GM19023 (cell line): Measurements from ENCODE around the gene AIM2.
"Not testable (repeated sequence)": the region's sequence is repeated elsewhere in the genome, so short reads cannot be mapped to it uniquely, and the experiment has no call there.

Experiments used
- ATAC-seq: cut with Tn5 transposase; IDR thresholded peaks from one replicate; pipeline ENCODE4 v1.9.1; 2021; ENCODE audit warnings: mild to moderate bottlenecking, moderate library complexity; ENCODE audit not compliant: unreplicated experiment

The AIM2 gene

DNA sequence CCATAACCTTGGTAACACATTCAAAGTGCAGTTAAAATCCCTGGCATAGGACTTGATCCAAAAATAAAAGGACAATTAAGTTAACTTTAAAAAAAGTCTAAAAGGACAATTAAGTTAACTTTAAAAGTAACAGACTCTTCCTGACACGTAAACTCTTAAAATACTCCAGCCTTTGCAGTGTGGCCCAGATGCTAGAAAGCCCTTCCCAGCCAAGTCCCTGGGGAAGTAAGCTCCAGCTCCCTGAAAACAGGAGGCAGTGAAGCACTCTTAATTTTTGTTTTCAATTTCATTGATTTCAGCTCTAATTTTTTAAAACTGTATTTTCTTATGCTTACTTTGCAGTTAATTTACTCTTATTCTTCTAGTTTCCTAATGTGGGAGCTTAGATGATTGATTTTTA lies 5.1 kb upstream of the AIM2 start:
- no peak for ATAC-seq

DNA sequence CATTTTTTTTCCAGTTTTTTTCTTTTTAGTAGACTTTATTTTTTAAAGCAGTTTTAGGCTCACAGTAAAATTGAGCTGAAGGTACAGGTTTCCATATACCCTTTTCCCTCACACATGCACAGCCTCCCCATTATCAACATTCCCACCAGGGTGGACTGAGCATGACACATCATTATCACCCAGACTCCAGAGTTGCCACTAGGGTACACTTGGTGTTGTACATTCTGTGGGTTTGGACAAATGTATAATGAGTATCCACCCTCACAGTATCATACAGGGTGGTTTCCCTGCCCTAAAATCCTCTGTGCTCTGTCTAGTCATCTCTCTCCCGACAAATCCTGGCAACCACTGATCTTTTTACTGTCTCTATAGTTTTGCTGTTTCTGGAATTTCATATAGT lies 3.0 kb upstream of the AIM2 start:
- no peak for ATAC-seq

DNA sequence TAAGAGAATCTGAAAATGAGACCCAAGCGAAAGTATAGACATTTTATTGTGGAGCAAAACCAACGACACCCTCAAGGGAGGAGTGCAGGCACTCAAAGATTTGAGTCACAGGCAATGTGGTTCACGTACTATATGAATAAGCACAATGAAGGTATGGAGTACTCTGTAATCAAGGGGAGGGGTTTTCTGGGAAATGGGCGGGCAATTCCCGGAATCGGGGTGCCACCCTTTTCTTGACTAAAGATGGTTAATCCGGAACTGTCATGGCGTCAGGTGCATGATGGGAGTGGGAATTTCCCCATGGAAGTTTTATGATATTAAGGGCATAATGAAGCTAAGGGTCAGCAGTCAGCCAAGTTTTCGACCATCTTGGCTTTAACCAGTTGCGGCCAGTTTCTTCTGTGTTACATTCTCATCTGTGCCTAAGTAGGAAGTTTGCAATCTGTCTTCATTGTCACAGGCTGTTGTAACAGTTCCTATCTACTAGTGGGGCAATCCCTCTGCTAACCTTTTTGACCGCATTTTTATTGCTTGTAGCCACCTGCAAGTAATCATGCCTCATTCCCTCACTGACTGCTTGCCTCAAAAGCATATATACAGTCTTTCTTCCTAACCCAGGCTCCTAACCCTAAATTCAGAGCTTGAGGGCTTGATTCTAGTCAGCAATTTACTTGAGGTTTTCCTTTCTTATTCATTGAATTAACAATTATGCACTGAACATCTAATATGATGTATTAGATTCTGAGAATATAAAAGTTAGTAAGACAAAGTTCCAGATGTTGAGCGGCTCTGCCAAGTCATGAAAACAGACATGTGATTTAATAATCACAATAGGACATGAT lies 775 bp upstream of the AIM2 start:
- ATAC-seq: peak; percentile 73

DNA sequence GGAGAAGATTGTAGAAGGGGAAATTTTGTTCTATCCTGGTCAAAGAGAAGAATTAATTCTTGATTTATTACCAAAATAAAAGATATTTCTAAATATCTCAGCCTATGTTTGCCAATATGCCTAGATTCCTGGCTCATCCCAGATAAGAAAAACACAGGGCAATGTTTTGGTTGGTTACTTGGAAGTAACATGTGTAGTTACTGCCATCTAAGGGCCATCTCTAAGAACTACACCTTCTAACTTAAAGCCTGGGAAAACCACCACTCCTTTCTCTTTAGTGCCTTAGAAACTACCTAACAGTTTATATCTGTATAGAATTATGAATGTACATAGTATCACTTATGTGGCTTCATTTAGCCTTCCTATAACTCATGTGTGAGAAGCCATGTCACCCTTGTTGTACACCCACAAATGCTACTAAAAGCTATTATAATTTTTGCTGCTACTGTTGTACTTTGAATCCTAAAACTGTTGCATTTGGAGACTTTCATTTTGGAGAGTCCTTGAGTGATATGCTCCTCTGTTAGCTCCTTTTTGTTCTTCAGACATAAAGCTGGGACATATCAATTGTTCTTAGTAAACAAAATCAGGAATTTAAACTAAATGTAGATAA lies 4.5 kb downstream of the AIM2 start:
- ATAC-seq: no peak

DNA sequence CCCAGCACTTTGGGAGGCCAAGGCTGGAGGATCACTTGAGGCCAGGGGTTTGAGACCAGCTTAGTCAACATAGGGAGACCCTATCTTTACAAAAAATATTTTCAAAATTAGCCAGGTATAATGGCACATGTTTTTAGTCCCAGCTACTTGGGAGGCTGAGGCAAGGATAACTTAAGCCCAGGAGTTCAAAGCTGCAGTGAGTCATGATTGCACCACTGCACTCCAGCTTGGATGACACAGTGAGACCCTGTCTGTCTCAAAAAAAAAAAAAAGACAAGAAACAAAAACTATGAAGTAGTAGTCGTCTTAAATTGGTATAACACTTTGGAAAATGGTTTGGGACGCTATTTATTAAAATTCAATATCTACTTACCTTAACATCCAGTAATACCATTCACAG lies 7.7 kb downstream of the AIM2 start:
- no peak for ATAC-seq

DNA sequence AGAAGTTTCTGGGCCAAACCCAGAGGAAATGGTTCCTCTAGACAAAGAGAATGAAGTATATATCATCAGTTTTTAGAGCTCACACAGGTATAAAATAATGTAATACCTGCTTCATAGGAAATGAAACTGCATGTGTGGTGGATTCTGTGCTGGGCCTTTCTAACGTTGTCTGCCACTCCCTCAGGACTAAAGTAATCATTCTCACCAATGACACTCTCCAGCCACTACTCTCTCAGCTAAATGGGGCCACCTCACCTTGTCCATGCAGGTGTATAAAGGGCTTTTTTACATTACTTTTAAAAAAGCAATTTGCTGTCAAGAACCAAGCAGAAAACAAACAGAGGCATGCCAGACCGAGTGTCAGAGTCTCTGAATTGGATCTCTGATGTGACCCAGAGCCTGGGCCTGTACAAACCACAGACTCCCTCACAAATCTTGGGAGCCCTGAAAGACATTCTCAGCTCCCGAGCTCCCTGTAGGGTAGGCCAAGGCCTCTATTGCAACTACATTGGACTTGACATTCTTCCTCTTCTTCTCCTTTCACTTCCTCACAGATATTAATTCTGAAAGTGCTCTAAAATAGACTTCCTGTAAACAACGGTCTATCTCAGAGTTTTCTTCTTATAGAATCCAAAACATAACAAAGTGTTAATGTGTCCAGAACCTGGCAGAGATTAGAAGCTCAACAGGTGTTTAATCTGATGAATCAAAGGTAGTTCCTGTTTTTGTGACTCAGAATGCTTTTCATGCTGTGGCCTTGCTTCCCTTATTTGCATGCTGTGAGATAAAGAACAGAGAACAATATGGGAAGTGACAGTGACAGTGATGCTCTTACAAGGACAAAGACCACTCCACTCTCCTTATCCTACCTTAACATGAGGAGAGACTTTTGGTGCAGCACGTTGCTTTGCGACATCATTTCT lies 8.6 kb downstream of the AIM2 start:
- peak; percentile 87 for ATAC-seq

DNA sequence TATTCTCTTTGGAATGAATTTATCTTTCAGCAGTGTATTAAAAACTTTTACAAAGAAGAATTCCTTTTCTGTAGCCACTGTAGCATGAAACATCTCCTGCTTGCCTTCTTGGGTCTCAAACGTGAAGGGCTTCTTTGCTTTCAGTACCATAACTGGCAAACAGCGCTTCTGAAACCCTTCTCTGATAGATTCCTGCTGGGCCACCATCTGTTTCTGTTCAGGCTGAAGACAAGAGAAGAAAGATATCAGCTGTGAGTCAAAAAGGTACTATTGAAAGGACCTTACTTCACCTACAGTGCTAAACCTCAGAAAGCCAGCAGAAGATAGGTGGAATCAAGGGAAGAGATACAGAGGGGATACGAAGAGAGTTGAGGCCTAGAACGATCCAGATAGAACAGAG lies 10.5 kb downstream of the AIM2 start:
- no peak for ATAC-seq

DNA sequence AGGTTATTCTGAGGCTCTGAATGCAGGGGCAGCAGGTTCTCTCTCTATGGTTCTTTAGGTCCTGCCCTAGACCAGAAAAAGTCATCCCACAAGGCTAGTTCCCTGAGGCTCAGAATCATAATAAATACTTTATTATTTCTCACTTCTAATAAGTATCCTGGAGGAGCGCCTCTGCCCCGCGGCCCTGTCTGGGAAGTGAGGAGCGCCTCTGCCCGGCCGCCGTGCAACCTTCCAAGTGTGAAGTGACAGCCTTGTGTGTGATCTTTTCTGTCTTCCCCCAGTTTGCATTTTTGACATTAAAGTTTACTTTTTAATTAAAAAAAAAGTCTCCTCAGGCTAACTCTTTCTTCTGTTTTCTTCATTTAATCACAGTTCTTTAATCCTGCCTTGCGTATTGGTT lies 11.5 kb downstream of the AIM2 start:
- no peak for ATAC-seq

DNA sequence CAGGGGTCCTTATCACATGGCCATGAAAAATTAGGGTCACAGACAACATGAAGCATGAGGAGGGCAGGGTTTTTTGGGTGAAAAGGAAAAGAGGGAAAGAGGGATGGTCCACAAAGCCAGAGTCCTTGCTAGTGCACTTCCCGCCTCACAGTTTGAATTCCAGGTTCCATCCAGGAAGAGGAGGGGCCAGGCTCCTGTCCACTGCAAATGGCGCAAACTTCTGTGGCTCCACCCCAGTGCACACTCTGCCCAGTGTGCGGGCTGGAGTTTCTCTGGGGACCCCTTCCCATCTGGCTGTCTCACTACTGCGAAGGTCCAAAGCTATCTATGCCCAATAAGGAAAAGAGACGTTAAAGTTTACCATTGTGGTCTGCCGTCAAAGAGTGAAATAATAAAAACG lies 17.8 kb downstream of the AIM2 start:
- no peak for ATAC-seq

DNA sequence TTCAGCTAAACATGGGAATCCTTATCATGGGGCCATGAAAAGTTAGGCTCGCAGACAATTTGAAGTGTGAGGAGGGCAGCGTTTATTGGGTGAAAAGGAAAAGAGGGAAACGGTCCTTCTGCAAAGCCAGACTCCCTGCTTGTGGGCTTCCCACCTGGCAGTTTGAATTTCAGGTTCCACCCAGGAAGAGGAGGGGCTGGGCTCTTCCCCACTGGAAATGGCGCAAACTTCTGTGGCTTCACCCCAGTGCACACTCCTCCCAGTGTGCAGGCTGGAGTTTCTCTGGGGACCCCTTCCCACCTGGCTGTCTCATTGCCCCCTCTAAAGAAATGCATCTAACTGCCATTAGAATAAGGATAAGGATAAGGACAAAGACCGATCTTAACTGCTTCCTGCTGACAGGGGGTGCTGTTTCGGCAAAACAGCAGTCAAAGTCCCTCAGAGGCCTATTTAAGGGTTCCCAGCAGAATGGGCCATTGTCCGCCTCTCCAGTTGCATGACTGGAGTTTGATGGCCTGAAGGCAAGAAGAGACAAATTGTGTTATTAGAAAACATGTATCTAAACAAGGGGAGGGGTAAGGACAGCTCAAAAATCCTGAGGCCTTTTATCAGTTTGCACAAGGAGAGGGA lies 20.4 kb downstream of the AIM2 start:
- ATAC-seq: no peak

DNA sequence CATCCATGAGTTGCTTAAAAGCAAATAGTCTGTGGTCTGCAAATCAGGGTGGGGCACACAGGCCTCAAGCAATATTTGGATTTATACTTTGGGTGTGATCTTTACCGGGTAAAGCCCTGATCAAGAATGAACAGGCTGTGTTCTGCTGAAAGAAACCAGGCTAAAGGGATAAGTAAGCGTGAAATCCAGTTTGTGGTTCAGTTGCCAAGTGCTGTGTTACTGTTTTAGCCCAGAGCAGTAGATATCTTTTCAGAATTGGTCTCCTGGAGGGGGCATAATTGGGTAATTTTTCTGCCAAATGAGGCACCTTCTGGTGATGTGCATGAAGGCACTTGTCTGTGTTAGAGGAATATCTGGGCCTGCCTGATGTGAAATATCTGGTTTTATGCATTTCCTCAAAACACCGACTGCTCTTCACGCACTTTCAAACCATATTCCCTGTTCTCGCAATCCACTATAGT lies 21.4 kb downstream of the AIM2 start:
- ATAC-seq: no peak

DNA sequence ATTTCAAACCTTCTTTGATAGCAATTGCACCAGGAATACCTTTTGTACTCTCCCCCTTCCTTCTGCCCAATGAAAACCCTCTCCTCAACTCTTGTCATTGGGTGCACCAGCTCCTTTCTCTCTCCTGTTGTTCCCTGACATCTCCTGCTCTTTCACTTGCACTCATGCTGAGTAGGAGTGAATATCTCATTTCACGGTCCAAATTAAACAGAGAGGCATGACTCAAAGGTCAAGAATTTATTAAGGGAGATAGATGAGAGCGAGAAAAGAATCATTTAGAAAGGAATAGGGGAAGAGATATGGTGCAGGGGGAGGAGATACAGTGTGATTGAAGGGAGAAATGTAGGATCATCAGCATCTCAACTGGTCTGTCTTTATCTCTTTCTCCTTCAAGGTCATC lies 22.1 kb downstream of the AIM2 start:
- no peak for ATAC-seq

DNA sequence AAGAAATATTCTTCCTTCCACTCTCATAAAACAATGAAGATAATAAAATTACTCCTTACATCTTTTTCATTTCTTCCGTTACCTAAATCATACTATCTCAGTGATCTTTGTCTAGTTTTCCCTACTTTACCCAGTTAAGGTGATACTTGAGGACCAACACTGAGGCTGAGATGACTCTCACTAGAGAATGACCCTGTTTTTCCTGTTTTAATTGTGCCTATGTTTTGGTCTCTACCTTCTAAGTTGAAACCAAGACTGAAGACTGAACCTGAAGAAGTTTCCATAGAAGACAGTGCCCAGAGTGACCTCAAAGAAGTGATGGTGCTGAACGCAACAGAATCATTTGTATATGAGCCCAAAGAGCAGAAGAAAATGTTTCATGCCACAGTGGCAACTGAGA lies 25.1 kb downstream of the AIM2 start:
- ATAC-seq: no peak

DNA sequence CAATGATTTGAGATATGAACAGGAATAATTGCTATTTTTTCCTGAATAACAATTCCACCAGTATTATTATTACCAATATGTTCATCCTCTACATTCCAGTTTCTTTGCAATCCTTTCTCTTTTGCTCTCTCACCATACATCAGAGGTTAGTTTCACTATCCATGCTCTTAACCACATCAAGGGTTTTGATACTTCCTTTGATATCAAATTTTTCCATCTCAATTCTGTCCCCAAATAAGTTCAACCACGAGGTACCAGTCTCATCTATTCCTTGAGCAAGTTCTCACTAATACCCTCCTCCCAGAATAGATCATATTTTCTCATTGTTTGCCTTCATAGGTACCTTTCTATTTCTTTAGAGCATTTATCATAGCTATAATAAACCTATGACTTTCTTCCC lies 30.1 kb downstream of the AIM2 start:
- not testable (repeated sequence) for ATAC-seq

DNA sequence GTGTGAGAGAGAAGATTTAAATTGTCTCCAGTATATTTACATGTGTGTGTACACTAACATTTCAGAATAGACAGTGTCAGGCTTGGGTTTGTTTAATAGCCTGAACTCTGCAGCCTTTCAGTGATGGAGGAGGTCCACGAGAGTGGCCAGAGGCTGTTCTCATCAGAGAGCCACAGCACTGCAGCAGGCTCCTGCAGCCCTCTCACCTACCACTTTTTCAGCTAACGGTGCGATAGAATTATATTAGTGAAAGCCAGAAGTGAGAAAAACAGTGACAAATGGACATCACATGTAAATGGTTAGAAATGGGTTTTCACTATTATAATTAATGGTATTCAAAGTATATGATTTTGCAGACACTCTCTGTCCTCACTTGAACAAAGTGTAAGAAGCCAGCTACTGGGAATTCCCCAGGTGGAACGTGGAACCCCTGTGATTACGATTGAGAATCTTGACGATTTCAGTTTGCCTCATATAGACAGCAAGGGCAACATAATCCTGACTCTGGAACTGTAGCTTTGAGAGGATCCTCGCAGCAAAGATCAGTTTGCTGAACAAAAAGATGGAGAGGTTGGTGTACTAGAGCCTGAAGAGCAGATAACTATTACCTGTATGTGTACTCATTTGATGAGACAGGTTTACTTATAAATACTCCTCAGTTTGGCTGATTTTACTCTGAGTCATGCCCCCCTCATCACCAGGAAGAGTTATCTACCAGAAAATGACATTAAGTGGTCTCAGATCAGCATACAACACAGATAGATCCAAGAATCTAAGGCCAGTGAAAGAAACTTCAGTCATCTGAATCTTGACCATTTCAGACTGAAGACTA lies 35.5 kb downstream of the AIM2 start:
- ATAC-seq: no peak

DNA sequence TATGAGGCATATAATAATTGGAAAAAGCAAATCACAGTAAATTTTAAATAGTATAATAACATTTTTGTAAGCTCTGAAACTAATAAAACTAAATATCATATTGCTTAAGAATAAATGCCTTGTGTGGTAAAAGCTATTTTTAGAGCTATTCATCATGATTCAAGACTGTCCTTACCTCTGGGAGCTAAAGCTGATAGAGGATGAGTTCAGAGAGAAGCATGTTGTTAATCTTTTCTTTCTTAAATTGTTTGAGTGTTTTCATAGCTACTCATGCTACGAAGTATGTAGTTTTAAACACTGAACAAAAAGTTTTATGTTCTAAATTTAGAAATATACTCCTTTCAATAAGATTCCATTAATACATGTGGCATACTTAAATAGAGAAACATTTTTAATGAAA lies 36.4 kb downstream of the AIM2 start:
- no peak for ATAC-seq

DNA sequence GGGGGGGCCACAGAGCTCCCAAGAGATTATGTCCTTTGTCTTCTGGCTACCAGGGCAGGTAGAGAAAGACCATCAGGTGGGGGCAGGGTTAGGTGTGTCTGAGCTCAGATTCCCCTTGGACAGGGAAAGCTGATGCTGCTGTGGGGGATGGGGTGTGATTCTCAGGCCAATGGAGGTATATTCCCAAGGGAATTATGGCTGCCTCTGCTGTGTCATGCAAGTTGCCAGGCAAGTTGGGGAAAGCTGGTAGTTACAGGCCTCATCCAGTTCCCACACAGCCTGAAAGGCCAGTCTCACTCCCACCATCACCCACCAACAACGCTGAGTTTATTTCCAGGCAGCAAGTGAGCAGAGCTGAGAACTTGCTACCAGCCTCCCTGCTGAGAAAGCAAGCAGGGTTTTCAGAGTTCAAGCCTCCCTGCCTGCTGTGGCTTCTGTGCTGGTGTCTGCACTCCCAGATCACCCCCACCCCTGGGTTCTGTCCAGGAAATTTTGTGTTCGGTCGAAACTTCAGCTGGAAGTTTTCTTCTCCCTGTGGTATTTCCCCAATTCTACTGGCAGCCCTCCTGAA lies 45.6 kb downstream of the AIM2 start:
- ATAC-seq: no peak

DNA sequence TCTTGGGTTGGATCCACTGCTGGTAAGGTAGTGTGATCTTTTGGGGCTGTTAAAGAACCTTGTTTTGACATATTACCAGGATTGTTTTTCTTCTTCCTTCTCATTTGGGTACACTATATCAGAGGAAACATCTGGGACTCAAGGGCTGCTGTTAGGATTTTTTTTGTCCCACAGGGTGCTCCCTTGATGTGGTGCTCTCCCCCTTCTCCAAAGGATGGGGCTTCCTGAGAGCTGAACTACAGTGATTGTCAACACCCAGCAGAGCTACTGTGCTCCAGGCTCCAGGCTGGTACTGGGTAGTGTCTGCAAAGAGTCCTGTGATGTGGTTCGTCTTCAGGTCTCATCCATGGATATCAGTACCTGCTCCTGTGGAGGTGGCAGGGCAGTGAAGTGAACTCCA lies 46.3 kb downstream of the AIM2 start:
- no peak for ATAC-seq

DNA sequence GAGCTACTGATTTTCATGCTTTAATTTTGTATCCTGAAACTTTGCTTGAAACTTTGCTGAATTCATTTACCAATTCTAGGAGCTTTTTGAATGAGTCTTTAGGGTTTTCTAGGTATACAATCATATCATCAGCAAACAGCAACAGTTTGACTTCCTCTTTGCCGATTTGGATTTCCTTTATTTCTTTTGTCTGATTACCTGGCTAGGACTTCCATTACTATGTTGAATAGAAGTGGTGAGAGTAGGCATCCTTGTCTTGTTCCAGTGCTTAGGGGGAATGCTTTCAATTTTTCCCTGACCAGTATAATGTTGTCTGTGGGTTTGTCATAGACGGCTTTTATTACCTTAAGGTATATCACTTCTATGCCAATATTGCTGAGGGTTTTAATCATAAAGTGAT lies 49.7 kb downstream of the AIM2 start:
- not testable (repeated sequence) for ATAC-seq

DNA sequence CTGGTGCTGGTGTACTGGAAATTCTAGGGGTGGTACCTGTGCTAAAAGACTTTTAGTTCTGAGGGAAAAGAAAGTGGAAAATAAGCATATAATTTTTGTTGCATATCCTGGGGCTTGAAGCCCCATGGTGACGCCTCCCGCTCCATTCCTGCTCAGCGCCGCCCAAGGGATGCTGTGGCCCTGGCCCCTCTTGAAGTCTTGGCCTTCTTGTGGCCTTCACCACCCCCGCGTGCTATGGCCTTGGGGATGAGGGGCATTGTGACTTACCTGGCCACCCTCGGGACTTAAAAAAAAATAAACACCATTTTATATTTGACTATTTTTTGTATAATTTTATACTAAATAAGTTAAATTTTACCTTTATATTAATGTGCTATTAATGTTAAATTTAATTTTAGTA lies 51.5 kb downstream of the AIM2 start:
- ATAC-seq: no peak
